Epithelial cell of alveolus of lung (primary cell): Measurements from ENCODE around the gene SBK2. TPM values are rescaled to one million over a fixed set of nuclear protein-coding genes. Genes with fewer than 3 reads are reported as not detected.

Source experiments
- total RNA-seq: library from RNA; depleted of rRNA; stranded (reverse); fragments of >200 nt; gene quantifications from 2 replicates; pipeline ENCODE4 v1.2.1, GENCODE V29; 2015

The SBK2 gene, protein sequence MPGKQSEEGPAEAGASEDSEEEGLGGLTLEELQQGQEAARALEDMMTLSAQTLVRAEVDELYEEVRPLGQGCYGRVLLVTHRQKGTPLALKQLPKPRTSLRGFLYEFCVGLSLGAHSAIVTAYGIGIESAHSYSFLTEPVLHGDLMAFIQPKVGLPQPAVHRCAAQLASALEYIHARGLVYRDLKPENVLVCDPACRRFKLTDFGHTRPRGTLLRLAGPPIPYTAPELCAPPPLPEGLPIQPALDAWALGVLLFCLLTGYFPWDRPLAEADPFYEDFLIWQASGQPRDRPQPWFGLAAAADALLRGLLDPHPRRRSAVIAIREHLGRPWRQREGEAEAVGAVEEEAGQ
- total RNA-seq = 1.8 TPM in 1 of 2 replicates, not detected in the other

GRCh38 chr19:55536951-55537740, at the start of gene SBK2:
SBK2 (minus strand) TSS chr19:55537133; CDS start chr19:55536294, 839 bp downstream.

DNA sequence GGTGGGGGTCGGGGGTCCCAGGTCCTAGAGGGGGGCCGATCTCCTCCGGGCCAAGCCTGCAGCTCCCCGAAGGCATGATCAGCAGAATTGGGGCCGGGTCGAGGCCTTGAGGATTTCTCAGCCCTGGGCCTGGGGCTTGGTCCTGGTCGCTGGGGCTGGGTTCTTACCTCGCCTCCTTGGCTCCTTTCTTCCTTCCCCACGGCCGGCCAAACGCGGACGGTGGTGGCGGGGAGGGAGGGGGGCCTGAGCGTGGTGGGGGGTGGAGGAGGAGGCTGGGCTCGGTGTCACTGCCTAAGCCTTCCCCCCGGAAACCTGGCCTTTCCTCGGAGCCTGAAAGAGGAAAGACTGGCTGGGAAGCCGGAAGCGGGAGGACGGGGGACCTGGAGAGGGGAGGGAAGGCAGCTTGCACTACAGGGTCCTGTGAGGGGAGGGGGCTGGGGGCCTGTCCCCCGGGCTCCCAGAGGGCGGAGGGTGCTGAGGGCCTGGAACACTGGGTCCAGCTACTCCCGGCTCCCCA, 43.8 kb upstream of the SBK2 start, which contains the start of gene ZNF579:
TSS of gene ZNF579 (minus strand) at position 221 of the 517 bp plus-strand sequence. CDS start 1,209 bp downstream, outside the sequence.

GRCh38 chr19:55545443-55545842, 8.5 kb upstream of the SBK2 start, which contains the start of gene SBK3:
SBK3 (minus strand) TSS chr19:55545543; CDS start chr19:55545543, 0 bp downstream.

GRCh38 chr19:55487924-55488687, 48.8 kb downstream of the SBK2 start, which contains the start of gene SSC5D:
SSC5D (plus strand) TSS chr19:55488436; CDS start chr19:55488590, 154 bp downstream.

GRCh38 chr19:55484593-55485438, 52.1 kb downstream of the SBK2 start, which contains the start of gene NAT14:
NAT14 (plus strand) TSS chr19:55485188; CDS start chr19:55485709, 521 bp downstream.

Other genes with a start within 250 kb of the SBK2 start
- not detected in 2 replicates for gene TMEM150B, start 211.8 kb downstream of the SBK2 start, total RNA-seq
- 5.8 and 29.9 TPM in 2 replicates for gene KMT5C, start 197.3 kb downstream of the SBK2 start, total RNA-seq
- gene COX6B2, start 182.4 kb downstream of the SBK2 start, total RNA-seq = 0.56 TPM in 1 of 2 replicates, not detected in the other
- not detected in 2 replicates for gene GARIN5B, start 173.9 kb downstream of the SBK2 start, total RNA-seq
- gene IL11, start 166.7 kb downstream of the SBK2 start, total RNA-seq = 12.8 and 57.4 TPM in 2 replicates
- gene TMEM190, start 160.3 kb downstream of the SBK2 start, total RNA-seq = 0.72 TPM in 1 of 2 replicates, not detected in the other
- gene TMEM238, start 152.8 kb downstream of the SBK2 start, total RNA-seq = 0.39 TPM in 1 of 2 replicates, not detected in the other
- 712 and 1,214 TPM in 2 replicates for gene RPL28, start 151.2 kb downstream of the SBK2 start, total RNA-seq
- gene UBE2S, start 129.3 kb downstream of the SBK2 start, total RNA-seq = 73.9 and 116 TPM in 2 replicates
- not detected in 2 replicates for gene SHISA7, start 93.8 kb downstream of the SBK2 start, total RNA-seq
- gene ISOC2, start 75.5 kb downstream of the SBK2 start, total RNA-seq = 40.2 and 112 TPM in 2 replicates
- gene C19orf85, start 72.4 kb downstream of the SBK2 start, total RNA-seq = not detected in 2 replicates
- gene ZNF628, start 60.5 kb downstream of the SBK2 start, total RNA-seq = 3.2 and 10.4 TPM in 2 replicates
- gene NAT14, start 51.9 kb downstream of the SBK2 start, total RNA-seq = 28.7 and 53.0 TPM in 2 replicates
- gene SSC5D, start 48.7 kb downstream of the SBK2 start, total RNA-seq = 6.9 and 19.6 TPM in 2 replicates
- 0.13 and 0.40 TPM in 2 replicates for gene SBK3, start 8.4 kb upstream of the SBK2 start, total RNA-seq
- gene ZNF579, start 43.7 kb upstream of the SBK2 start, total RNA-seq = 7.2 and 13.8 TPM in 2 replicates
- gene FIZ1, start 62.4 kb upstream of the SBK2 start, total RNA-seq = 3.5 and 8.9 TPM in 2 replicates
- gene ZNF524, start 63.2 kb upstream of the SBK2 start, total RNA-seq = 17.5 and 19.0 TPM in 2 replicates
- 3.7 and 6.8 TPM in 2 replicates for gene ZNF865, start 68.5 kb upstream of the SBK2 start, total RNA-seq
- 3.9 and 5.3 TPM in 2 replicates for gene ZNF784, start 87.4 kb upstream of the SBK2 start, total RNA-seq
- gene ZNF580, start 103.9 kb upstream of the SBK2 start, total RNA-seq = 18.1 and 30.6 TPM in 2 replicates
- gene ZNF581, start 106.5 kb upstream of the SBK2 start, total RNA-seq = 33.0 and 58.8 TPM in 2 replicates
- 18.0 and 25.4 TPM in 2 replicates for gene CCDC106, start 111.1 kb upstream of the SBK2 start, total RNA-seq
- 101 and 133 TPM in 2 replicates for gene U2AF2, start 117.9 kb upstream of the SBK2 start, total RNA-seq
- 126 and 179 TPM in 2 replicates for gene EPN1, start 138.1 kb upstream of the SBK2 start, total RNA-seq
- gene NLRP9, start 201.3 kb upstream of the SBK2 start, total RNA-seq = not detected in 2 replicates
- gene RFPL4A, start 222.0 kb upstream of the SBK2 start, total RNA-seq = not detected in 2 replicates
- gene RFPL4AL1, start 232.0 kb upstream of the SBK2 start, total RNA-seq = not detected in 2 replicates